GM20431 (cell line): Measurements from ENCODE around the gene SV2C.

Source experiments
- in situ Hi-C: fragments of 300-500 bp; cut with MseI, MboI; formaldehyde crosslinking; loops from one replicate; pipeline ENCODE4 v1.15.0; 2020; ENCODE audit warnings: low sequenced_read_pairs; ENCODE audit not compliant: unreplicated experiment

Gene SV2C

GRCh38 chr5:76155536-76155935 is 72.4 kb downstream of the SV2C start:
- in situ Hi-C loops, result no loop called here

DNA sequence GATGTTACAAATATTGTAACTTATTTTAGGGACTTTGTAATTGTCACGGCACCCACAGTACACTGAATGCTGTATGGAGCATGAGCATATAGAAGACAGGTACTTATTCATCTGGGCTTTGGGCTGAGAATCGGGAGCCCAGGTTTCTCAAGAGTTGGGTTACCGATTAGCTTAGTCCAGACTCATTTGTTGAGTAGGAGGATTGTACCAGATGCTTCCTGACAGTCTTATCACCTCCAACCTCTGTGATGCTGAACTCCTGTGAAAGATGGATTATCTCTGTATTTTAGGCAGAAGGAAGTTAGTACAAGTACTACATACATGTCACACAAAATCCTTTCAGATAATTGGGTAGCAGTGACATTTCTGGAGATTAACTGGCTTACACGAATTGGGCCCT is 79.2 kb downstream of the SV2C start:
- in situ Hi-C loops, result no loop called here

GRCh38 chr5:76163111-76163628 is 80.0 kb downstream of the SV2C start:
- in situ Hi-C loops, result no loop called here

- in situ Hi-C loops, result no loop called here
Observed at GRCh38 chr5:76165029-76165428, 81.8 kb downstream of the SV2C start.

DNA sequence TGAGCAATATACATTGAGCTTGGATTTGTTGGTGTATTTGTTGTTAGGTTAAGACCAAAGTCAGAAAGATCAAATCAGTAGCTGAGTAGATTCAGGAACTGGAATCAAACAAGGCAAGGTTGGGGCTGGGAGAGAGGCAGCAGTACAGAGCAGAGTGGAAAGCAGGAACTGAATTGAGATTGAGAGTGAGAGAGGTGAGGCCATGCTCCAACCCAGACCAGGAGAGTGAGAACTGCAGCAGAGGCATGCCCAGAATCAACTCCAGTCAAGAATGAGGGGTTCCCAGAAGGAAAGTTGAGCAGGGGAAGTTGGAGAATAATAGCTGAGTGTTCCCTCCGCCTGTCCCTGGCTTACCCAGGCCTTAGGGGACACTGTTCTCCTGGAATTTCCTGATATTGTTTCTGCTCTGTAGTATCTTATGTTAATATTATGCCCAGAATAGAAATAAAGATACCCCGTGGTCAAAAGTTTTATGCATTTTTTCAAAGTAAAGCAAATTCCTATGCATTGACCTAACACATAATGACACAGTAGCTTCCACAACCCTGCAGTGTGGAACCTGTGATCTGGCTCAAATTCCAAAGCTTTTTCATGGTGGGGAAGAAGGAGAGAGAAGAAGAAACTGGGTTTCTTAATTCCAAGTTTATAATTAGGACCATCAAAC is 82.7 kb downstream of the SV2C start:
- in situ Hi-C loops, result no loop called here

DNA sequence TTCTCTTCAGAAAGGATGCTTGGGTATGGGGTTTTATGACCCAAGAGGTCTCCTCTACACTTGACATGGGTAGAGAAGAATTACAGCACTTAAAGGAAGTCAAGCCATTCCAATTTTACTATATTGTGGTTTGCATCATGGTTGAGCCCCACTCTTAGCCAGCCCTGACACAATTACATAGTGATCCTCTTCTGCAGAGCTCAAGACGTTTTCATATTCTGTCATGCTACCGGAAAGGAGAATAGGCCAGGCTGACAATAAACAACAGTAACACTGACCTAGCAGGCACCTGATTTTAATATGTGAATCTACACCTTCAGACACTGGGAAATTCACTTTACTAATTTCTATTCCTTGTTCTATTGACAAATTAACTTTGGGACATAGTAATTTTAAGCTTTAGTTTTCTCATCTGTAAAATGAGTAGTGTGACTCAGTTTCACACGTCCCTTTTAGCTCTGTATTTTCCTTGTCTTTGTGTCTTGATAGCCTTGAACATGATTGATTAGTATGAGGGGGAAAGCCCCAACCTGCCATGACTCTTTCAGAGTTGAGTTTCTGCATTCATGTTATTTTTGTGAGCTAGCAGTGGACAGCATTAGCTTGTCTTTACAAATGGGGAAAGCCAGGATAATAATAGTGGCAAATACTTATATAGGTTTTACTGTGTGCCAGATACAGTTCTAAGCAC is 83.8 kb downstream of the SV2C start:
- in situ Hi-C loops, result no loop called here

- in situ Hi-C loops, result no loop called here
Observed at GRCh38 chr5:76169146-76169905, 86.1 kb downstream of the SV2C start.

- in situ Hi-C loops, result no loop called here
Observed at GRCh38 chr5:76174101-76174500, 90.9 kb downstream of the SV2C start.

DNA sequence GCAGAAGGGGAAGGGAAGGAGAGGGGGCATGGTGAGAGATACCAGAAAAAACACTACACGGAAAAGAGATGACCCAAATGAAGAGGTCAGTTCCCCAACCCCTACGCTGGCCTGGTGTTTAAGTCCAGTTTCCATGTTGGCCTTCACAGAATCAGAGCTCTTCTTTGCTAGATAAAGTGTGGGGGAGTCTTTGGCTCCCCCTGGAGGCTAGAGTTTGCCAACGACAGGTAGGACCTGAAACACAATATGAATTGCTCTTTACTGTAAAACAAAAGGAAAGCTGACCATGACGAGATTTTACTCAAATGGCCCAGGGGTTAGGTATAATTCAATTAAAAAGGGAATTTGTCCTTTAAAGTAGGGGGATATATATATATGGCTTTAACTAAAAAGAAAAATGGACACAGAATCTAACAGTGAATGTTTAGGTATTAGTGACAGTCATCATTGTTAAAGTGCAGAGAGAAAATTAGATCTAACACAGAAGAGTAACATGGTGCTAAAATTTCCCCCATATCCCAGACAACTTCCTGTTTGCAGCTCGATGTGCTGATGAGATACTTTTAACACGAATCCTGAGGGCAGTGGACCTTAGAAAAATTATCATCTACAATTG is 92.0 kb downstream of the SV2C start:
- in situ Hi-C loops, result no loop called here

DNA sequence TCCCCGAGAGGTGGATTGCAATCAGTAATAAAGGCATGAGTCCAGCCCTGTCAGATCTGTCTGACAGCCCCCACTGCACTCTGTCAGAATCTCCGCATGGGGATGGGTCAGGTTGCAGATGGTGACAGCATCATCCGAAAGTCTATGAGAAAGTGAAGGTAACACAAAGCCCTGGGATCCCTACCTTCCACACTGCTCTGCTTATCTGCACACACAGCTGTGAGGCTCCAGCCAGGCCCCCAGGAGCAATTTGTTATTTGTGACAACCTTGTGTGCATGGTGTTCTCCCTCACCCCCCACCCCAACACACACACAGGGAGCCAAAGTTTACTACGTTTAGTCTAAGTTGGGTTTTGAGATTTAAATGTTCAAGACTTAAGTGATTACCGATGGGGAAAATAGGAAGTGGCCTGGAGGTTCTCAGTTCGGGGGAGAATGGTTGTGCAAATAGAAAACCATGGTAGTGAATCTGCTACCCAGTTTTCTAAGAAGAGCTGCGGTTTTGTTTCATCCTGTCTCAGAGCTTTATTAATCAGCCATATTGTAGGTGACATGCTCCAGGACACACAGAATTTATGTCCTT is 92.7 kb downstream of the SV2C start:
- in situ Hi-C loops, result no loop called here

DNA sequence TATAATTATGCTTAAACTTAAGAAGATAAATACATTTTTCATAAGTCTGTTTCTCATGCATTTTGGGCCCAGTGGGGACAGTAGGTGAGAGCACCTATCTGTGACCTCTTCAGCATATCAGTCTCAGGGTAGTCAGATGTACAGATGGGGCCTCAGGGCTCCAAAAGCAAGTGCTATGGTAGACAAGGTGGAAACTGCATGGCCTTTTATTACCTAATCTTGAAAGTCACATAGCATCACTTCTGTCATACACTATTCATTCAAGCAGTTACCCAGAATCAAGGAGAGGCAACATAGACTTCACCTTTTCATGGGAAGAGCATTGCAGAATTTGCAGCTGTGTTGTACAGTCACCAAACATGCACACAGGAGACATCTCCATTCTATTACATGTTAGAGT is 94.8 kb downstream of the SV2C start:
- in situ Hi-C loops, result no loop called here

- in situ Hi-C loops, result no loop called here
Observed at GRCh38 chr5:76178913-76179312, 95.7 kb downstream of the SV2C start.

GRCh38 chr5:76180814-76181805 is 97.9 kb downstream of the SV2C start:
- in situ Hi-C loops, result no loop called here

- in situ Hi-C loops, result no loop called here
Observed at GRCh38 chr5:76187386-76187785, 104.2 kb downstream of the SV2C start.

GRCh38 chr5:76190356-76190755 is 107.2 kb downstream of the SV2C start:
- in situ Hi-C loops, result no loop called here

- in situ Hi-C loops, result no loop called here
Observed at GRCh38 chr5:76192837-76193236, 109.7 kb downstream of the SV2C start.

DNA sequence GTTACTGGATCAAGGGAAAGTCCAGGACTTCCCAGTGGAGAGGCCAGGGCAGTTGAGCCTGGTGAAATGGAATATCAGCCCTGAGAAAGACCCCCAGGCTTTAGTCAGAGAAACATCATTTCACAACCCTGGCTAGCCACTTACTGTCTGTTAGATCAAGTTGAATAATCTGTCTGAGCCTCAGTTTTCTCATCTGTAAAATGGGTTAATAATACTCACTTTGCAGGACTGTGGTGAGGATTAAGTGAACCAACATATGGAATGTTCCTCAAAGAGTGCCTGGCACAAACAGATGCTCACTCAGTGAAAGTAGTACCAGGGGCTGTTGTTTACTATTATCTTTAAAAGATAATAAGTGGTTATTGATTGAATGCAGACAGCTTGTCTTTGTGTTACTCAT is 110.5 kb downstream of the SV2C start:
- in situ Hi-C loops, result no loop called here

DNA sequence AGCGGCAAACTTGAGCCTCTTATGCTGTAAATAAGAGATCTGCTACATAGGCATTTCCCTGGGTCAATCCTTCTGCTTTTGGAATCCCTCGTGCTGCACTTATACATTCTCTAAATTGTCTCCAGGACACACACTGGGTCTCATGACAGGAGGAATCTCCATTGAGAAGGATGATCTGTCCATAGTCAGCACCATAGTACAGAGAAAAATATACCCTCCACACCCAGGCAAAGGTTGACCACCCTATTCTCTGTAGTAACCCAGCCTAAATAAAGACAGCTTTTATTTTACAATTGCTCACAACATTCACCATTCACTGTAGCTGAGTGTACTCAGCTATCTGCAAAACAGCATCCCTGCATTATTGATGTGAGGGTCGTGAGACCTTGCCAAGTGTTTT is 111.2 kb downstream of the SV2C start:
- in situ Hi-C loops, result no loop called here

GRCh38 chr5:76196457-76196856 is 113.3 kb downstream of the SV2C start:
- in situ Hi-C loops, result no loop called here
